SJSA1 (cell line): Measurements from ENCODE around the gene NT5DC2. TPM values are rescaled to one million over a fixed set of nuclear protein-coding genes. Genes with fewer than 3 reads are reported as not detected.
"Not testable (repeated sequence)": the region's sequence is repeated elsewhere in the genome, so short reads cannot be mapped to it uniquely, and the experiment has no call there.

Experiments
- DNase-seq, 2 experiments: peaks; one replicate each; pipeline ENCODE4 v3.0.0-alpha.2; 2015 to 2020; ENCODE audit warnings: low spot score in 2 of 2, low read depth in 1 of 2
- H3K27ac ChIP-seq: fragments of 250-450 bp; sonication (Bioruptor Pico); 2 replicates; pipeline ENCODE4 v1.5.1; 2020; ENCODE audit warnings: mild to moderate bottlenecking, moderate library complexity
- H3K27me3 ChIP-seq: fragments of 250-450 bp; sonication (Bioruptor Pico); replicated peaks from 2 replicates; pipeline ENCODE4 v1.5.1; 2020; ENCODE audit warnings: mild to moderate bottlenecking, moderate library complexity
- H3K36me3 ChIP-seq: fragments of 250-450 bp; sonication (Bioruptor Pico); 2 replicates; pipeline ENCODE4 v1.5.1; 2020; ENCODE audit warnings: mild to moderate bottlenecking
- H3K4me1 ChIP-seq: fragments of 250-450 bp; sonication (Bioruptor Pico); replicated peaks from 2 replicates; pipeline ENCODE4 v1.6.1; 2021; ENCODE audit warnings: mild to moderate bottlenecking
- H3K4me3 ChIP-seq: fragments of 250-450 bp; sonication (Bioruptor Pico); 2 replicates; pipeline ENCODE4 v1.5.1; 2020; ENCODE audit warnings: mild to moderate bottlenecking
- H3K9me3 ChIP-seq: fragments of 250-450 bp; sonication (Bioruptor Pico); replicated peaks from 2 replicates; pipeline ENCODE4 v1.5.1; 2020; ENCODE audit warnings: mild to moderate bottlenecking
- total RNA-seq: library from RNA; depleted of rRNA; stranded (reverse); fragments of >200 nt; shearing (Covaris generic); gene quantifications from 2 replicates; pipeline ENCODE4 v1.2.3, GENCODE V29; 2014

Gene NT5DC2
- total RNA-seq, 1 experiment from 2014 or later, result 74.6 TPM

- H3K27ac ChIP-seq, result no peak overlapping the region
- peaks cover 20% of the 10 kb centered on the region for H3K36me3 ChIP-seq
- DNase-seq, result peak; percentile 35 to 42
- H3K4me3 ChIP-seq, result peak overlapping the region; percentile 86
- peaks cover 30% of the 10 kb centered on the region for H3K4me1 ChIP-seq
- no peaks in the 10 kb centered on the region for H3K27me3 ChIP-seq
- no peaks in the 10 kb centered on the region for H3K9me3 ChIP-seq
Observed at GRCh38 chr3:52532838-52533622, 627 bp downstream of the NT5DC2 start.

- Histone ChIP-seq H3K4me1 (peaks cover 24% of the 10 kb centered on the region), H3K27ac (no peak overlapping the region), H3K27me3 (no peaks in the 10 kb centered on the region)
Observed at GRCh38 chr3:52532517-52532837, 1.2 kb downstream of the NT5DC2 start.

GRCh38 chr3:52531860-52532516, 1.7 kb downstream of the NT5DC2 start:
- no peaks in the 10 kb centered on the region for H3K9me3 ChIP-seq
- no peaks in the 10 kb centered on the region for H3K27me3 ChIP-seq
- no peak overlapping the region for H3K27ac ChIP-seq
- H3K4me1 ChIP-seq, result peaks cover 20% of the 10 kb centered on the region
- peak overlapping the region; percentile 86 for H3K4me3 ChIP-seq
- peak in 1 of 2 experiments; percentile 36 for DNase-seq
- H3K36me3 ChIP-seq, result peaks cover 27% of the 10 kb centered on the region

More at GRCh38 chr3:52532517-52532837, 1.2 kb downstream of the NT5DC2 start:
- Histone ChIP-seq H3K4me3 (peak overlapping the region; percentile 86), H3K36me3 (peaks cover 22% of the 10 kb centered on the region), H3K9me3 (no peaks in the 10 kb centered on the region)
- peak; percentile 62 to 80 for DNase-seq

GRCh38 chr3:52530918-52531826, 2.5 kb downstream of the NT5DC2 start:
- Histone ChIP-seq H3K27me3 (no peaks in the 10 kb centered on the region), H3K4me3 (no peak overlapping the region)

GRCh38 chr3:52529376-52530333, 4.0 kb downstream of the NT5DC2 start:
- H3K36me3 ChIP-seq, result peaks cover 44% of the 10 kb centered on the region
- DNase-seq, result no peak
- no peak overlapping the region for H3K27ac ChIP-seq
- no peak overlapping the region for H3K4me3 ChIP-seq
- H3K4me1 ChIP-seq, result peaks cover 20% of the 10 kb centered on the region
- no peaks in the 10 kb centered on the region for H3K9me3 ChIP-seq
- no peaks in the 10 kb centered on the region for H3K27me3 ChIP-seq

More at GRCh38 chr3:52530918-52531826, 2.5 kb downstream of the NT5DC2 start:
- Histone ChIP-seq H3K27ac (no peak overlapping the region), H3K4me1 (peaks cover 20% of the 10 kb centered on the region), H3K9me3 (no peaks in the 10 kb centered on the region), H3K36me3 (peaks cover 33% of the 10 kb centered on the region)
- no peak for DNase-seq

GRCh38 chr3:52528586-52529375, 4.9 kb downstream of the NT5DC2 start:
- Histone ChIP-seq H3K9me3 (no peaks in the 10 kb centered on the region), H3K27me3 (no peaks in the 10 kb centered on the region), H3K36me3 (peaks cover 53% of the 10 kb centered on the region), H3K4me1 (peaks cover 13% of the 10 kb centered on the region), H3K27ac (no peak overlapping the region), H3K4me3 (no peak overlapping the region)
- DNase-seq, result no peak

- DNase-seq, result no peak
- no peak overlapping the region for H3K27ac ChIP-seq
Observed at GRCh38 chr3:52527732-52528585, 5.7 kb downstream of the NT5DC2 start.

GRCh38 chr3:52527039-52527731, 6.5 kb downstream of the NT5DC2 start:
- Histone ChIP-seq H3K4me3 (no peak overlapping the region), H3K27me3 (no peaks in the 10 kb centered on the region), H3K4me1 (peaks cover 6% of the 10 kb centered on the region), H3K27ac (no peak overlapping the region), H3K36me3 (peaks cover 58% of the 10 kb centered on the region), H3K9me3 (no peaks in the 10 kb centered on the region)
- DNase-seq, result no peak

More at GRCh38 chr3:52527732-52528585, 5.7 kb downstream of the NT5DC2 start:
- no peaks in the 10 kb centered on the region for H3K27me3 ChIP-seq
- H3K4me3 ChIP-seq, result no peak overlapping the region
- peaks cover 13% of the 10 kb centered on the region for H3K4me1 ChIP-seq
- H3K9me3 ChIP-seq, result no peaks in the 10 kb centered on the region
- H3K36me3 ChIP-seq, result peaks cover 58% of the 10 kb centered on the region

GRCh38 chr3:52526671-52527038, 7.0 kb downstream of the NT5DC2 start:
- not testable (repeated sequence) for H3K27me3 ChIP-seq
- peaks cover 52% of the 10 kb centered on the region for H3K36me3 ChIP-seq

GRCh38 chr3:52525680-52526561, 7.7 kb downstream of the NT5DC2 start:
- Histone ChIP-seq H3K36me3 (peaks cover 52% of the 10 kb centered on the region), H3K4me3 (no peak overlapping the region), H3K9me3 (no peaks in the 10 kb centered on the region), H3K4me1 (no peaks in the 10 kb centered on the region), H3K27me3 (no peaks in the 10 kb centered on the region), H3K27ac (no peak overlapping the region)
- no peak for DNase-seq

More at GRCh38 chr3:52526671-52527038, 7.0 kb downstream of the NT5DC2 start:
- H3K27ac ChIP-seq, DNase-seq, H3K4me3 ChIP-seq, H3K9me3 ChIP-seq, H3K4me1 ChIP-seq: not testable (repeated sequence)
